Parathyroid adenoma (tissue), 2 donors: ENCODE measurements around the gene RAVER2.

ENCODE experiments used
- H2AFZ ChIP-seq: fragments of 300-600 bp; sonication (generic); one replicate; pipeline ENCODE4 v1.7.0; 2017; ENCODE audit warnings: antibody characterized with exemption, mild to moderate bottlenecking
- H3K27ac ChIP-seq: fragments of 300-600 bp; sonication (generic); one replicate; pipeline ENCODE4 v1.7.0; 2017
- H3K27me3 ChIP-seq: fragments of 300-600 bp; sonication (generic); one replicate; pipeline ENCODE4 v1.7.0; 2017; ENCODE audit warnings: low read length; ENCODE audit not compliant: control insufficient read depth, insufficient read depth
- H3K36me3 ChIP-seq: fragments of 300-600 bp; sonication (generic); one replicate; pipeline ENCODE4 v1.7.0; 2017; ENCODE audit warnings: low read length; ENCODE audit not compliant: control insufficient read depth, insufficient read depth
- H3K4me1 ChIP-seq: fragments of 300-600 bp; sonication (generic); one replicate; pipeline ENCODE4 v1.7.0; 2017; ENCODE audit warnings: control low read depth
- H3K4me2 ChIP-seq: fragments of 300-600 bp; sonication (generic); one replicate; pipeline ENCODE4 v1.7.0; 2017; ENCODE audit warnings: low read length
- H3K4me3 ChIP-seq: fragments of 300-600 bp; sonication (generic); one replicate; pipeline ENCODE4 v1.7.0; 2017; ENCODE audit warnings: low read depth, low read length
- H3K79me2 ChIP-seq: fragments of 300-600 bp; sonication (generic); one replicate; pipeline ENCODE4 v1.7.0; 2017; ENCODE audit warnings: control low read depth
- H3K9ac ChIP-seq: fragments of 300-600 bp; sonication (generic); one replicate; pipeline ENCODE4 v1.7.0; 2017; ENCODE audit warnings: mild to moderate bottlenecking
- H3K9me3 ChIP-seq: fragments of 300-600 bp; sonication (generic); one replicate; pipeline ENCODE4 v1.7.0; 2017; ENCODE audit warnings: low read length; ENCODE audit not compliant: control insufficient read depth
- TF ChIP-seq, protein P1 (sequence below): fragments of 300-600 bp; sonication (generic); IDR thresholded peaks from one replicate; pipeline ENCODE4 v1.7.0; 2017; ENCODE audit warnings: antibody characterized with exemption, mild to moderate bottlenecking
- donor health status: primary hyperparathyroidism.

Gene RAVER2

GRCh38 chr1:64877598-64877997, 132.7 kb downstream of the RAVER2 start:
- H3K4me1 ChIP-seq = no peaks in the 10 kb centered on the region
- no peaks in the 10 kb centered on the region for H3K36me3 ChIP-seq
- H3K79me2 ChIP-seq = no peaks in the 10 kb centered on the region
- H3K27me3 ChIP-seq = no peaks in the 10 kb centered on the region
- no peak overlapping the region for H3K4me2 ChIP-seq
- TF ChIP-seq, protein P1, sequence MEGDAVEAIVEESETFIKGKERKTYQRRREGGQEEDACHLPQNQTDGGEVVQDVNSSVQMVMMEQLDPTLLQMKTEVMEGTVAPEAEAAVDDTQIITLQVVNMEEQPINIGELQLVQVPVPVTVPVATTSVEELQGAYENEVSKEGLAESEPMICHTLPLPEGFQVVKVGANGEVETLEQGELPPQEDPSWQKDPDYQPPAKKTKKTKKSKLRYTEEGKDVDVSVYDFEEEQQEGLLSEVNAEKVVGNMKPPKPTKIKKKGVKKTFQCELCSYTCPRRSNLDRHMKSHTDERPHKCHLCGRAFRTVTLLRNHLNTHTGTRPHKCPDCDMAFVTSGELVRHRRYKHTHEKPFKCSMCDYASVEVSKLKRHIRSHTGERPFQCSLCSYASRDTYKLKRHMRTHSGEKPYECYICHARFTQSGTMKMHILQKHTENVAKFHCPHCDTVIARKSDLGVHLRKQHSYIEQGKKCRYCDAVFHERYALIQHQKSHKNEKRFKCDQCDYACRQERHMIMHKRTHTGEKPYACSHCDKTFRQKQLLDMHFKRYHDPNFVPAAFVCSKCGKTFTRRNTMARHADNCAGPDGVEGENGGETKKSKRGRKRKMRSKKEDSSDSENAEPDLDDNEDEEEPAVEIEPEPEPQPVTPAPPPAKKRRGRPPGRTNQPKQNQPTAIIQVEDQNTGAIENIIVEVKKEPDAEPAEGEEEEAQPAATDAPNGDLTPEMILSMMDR = no peak
- H3K9me3 ChIP-seq = no peaks in the 10 kb centered on the region
- H3K4me3 ChIP-seq = no peak overlapping the region
- no peak overlapping the region for H2AFZ ChIP-seq
- no peak overlapping the region for H3K27ac ChIP-seq
- no peak overlapping the region for H3K9ac ChIP-seq

DNA sequence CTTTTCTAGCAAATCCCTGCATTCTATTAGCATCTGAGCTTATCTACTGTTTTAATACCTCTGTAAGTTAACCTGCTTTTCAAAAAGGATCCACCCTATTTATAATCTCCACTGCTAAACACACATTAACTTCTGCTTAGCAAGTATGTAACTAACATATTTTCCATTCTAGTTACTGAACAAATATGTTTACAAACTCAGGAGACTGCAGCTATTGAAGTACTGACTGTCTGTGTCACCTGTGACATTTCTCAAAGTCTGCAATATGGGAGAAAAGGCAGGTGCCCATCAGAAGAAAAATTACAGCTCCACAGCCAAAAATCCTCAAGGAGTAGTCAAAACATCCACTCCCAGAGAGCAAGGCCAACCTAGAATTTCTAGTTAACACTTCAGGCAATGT, 133.2 kb downstream of the RAVER2 start:
- no peak overlapping the region for H2AFZ ChIP-seq
- no peak overlapping the region for H3K27ac ChIP-seq
- no peaks in the 10 kb centered on the region for H3K9me3 ChIP-seq
- H3K4me1 ChIP-seq = no peaks in the 10 kb centered on the region
- H3K9ac ChIP-seq = no peak overlapping the region
- no peak overlapping the region for H3K4me2 ChIP-seq
- TF ChIP-seq, protein P1 = no peak
- no peaks in the 10 kb centered on the region for H3K27me3 ChIP-seq
- H3K79me2 ChIP-seq = no peaks in the 10 kb centered on the region
- H3K36me3 ChIP-seq = no peaks in the 10 kb centered on the region
- H3K4me3 ChIP-seq = no peak overlapping the region

- no peak overlapping the region for H2AFZ ChIP-seq
Measured at GRCh38 chr1:64878931-64879611, 134.2 kb downstream of the RAVER2 start.

DNA sequence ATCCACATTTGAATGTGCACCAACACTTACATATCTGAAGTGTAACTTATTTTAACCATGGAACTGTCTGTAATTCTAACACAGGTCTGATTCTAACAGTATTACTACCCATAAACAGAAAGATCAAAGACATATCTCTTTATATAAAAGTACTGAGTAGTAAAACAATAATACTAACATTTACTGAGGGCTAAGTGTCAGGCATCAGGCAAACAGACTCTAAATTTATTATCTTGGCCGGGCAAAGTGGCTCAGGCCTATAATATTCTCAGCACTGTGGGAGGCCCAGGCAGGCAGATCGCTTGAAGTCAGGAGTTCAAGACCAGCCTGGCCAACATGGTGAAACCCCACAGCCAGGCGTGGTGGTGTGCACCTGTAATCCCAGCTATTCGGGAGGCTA, 135.6 kb downstream of the RAVER2 start:
- TF ChIP-seq, protein P1 = no peak
- no peak overlapping the region for H3K4me2 ChIP-seq
- no peaks in the 10 kb centered on the region for H3K27me3 ChIP-seq
- H2AFZ ChIP-seq = no peak overlapping the region
- H3K4me3 ChIP-seq = no peak overlapping the region
- H3K4me1 ChIP-seq = no peaks in the 10 kb centered on the region
- H3K9me3 ChIP-seq = no peaks in the 10 kb centered on the region
- no peak overlapping the region for H3K27ac ChIP-seq
- no peaks in the 10 kb centered on the region for H3K36me3 ChIP-seq
- no peak overlapping the region for H3K9ac ChIP-seq
- H3K79me2 ChIP-seq = no peaks in the 10 kb centered on the region

More at GRCh38 chr1:64878931-64879611, 134.2 kb downstream of the RAVER2 start:
- no peaks in the 10 kb centered on the region for H3K27me3 ChIP-seq
- no peaks in the 10 kb centered on the region for H3K36me3 ChIP-seq
- H3K79me2 ChIP-seq = no peaks in the 10 kb centered on the region
- no peak overlapping the region for H3K4me2 ChIP-seq
- H3K4me3 ChIP-seq = no peak overlapping the region
- no peak overlapping the region for H3K9ac ChIP-seq
- TF ChIP-seq, protein P1 = no peak
- no peaks in the 10 kb centered on the region for H3K4me1 ChIP-seq
- no peak overlapping the region for H3K27ac ChIP-seq
- H3K9me3 ChIP-seq = no peaks in the 10 kb centered on the region

DNA sequence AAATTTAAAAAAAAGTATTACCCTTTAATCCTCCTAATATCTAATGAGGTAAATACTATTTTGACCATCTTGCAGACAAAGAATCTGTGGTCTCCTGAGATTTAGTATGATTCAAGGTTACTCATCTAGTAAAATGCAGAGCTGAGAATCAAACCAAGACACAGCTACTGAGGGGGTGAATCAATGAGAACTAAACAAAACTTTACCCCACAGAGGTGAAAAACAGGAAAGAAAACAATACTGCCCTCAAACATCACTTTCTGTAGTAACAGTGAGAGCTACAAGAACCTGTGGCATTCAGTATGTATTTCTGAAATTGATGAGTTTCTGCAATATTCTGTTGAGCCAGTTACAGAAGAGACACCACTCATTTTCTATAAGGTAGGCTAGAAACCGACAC, 136.4 kb downstream of the RAVER2 start:
- Histone ChIP-seq H3K9me3 (no peaks in the 10 kb centered on the region), H3K79me2 (no peaks in the 10 kb centered on the region), H3K36me3 (no peaks in the 10 kb centered on the region), H3K9ac (no peak overlapping the region), H3K4me1 (no peaks in the 10 kb centered on the region), H2AFZ (no peak overlapping the region), H3K27me3 (no peaks in the 10 kb centered on the region), H3K27ac (no peak overlapping the region), H3K4me2 (no peak overlapping the region), H3K4me3 (no peak overlapping the region)
- TF ChIP-seq, protein P1 = no peak
